H9 (cell line): ENCODE measurements around the gene VEZF1. TPM values are rescaled to one million over a fixed set of nuclear protein-coding genes. Genes with fewer than 3 reads are reported as not detected.

Experiments
- DNase-seq: peaks from one replicate; pipeline ENCODE4 v3.0.0-alpha.2; 2017
- H2AFZ ChIP-seq: one replicate; pipeline ENCODE4 v1.6.1; 2013; ENCODE audit warnings: mild to moderate bottlenecking, low read length, control low read depth, moderate library complexity
- H2AK5ac ChIP-seq: 2 replicates; pipeline ENCODE4 v1.6.1; 2013; ENCODE audit warnings: low read length, control low read depth, mixed read lengths; ENCODE audit not compliant: insufficient read length
- H2BK120ac ChIP-seq: one replicate; pipeline ENCODE4 v1.6.1; 2013; ENCODE audit warnings: low read depth, mild to moderate bottlenecking, low read length, control low read depth, inconsistent platforms; ENCODE audit not compliant: poor library complexity, severe bottlenecking
- H2BK12ac ChIP-seq: 2 replicates; pipeline ENCODE4 v1.6.1; 2013; ENCODE audit warnings: low read length, control low read depth, mixed read lengths, low read depth; ENCODE audit not compliant: insufficient read length
- H2BK15ac ChIP-seq: 2 replicates; pipeline ENCODE4 v1.6.1; 2013; ENCODE audit warnings: low read depth, low read length, control low read depth
- H2BK20ac ChIP-seq: one replicate; pipeline ENCODE4 v1.6.1; 2013; ENCODE audit warnings: low read depth, mild to moderate bottlenecking, low read length, control low read depth, inconsistent platforms; ENCODE audit not compliant: poor library complexity, severe bottlenecking
- H2BK5ac ChIP-seq: 2 replicates; pipeline ENCODE4 v1.6.1; 2013; ENCODE audit warnings: low read length, control low read depth, mixed read lengths; ENCODE audit not compliant: insufficient read length
- H3K14ac ChIP-seq: 2 replicates; pipeline ENCODE4 v1.6.1; 2013; ENCODE audit warnings: low read length, control low read depth; ENCODE audit not compliant: insufficient read depth
- H3K18ac ChIP-seq: 2 replicates; pipeline ENCODE4 v1.6.1; 2013; ENCODE audit warnings: low read depth, mild to moderate bottlenecking, mixed read lengths, low read length, control low read depth; ENCODE audit not compliant: insufficient read length
- H3K23ac ChIP-seq: 2 replicates; pipeline ENCODE4 v1.6.1; 2013; ENCODE audit warnings: low read length, control low read depth, mixed read lengths, low read depth; ENCODE audit not compliant: insufficient read length
- H3K23me2 ChIP-seq: 2 replicates; pipeline ENCODE4 v1.6.1; 2013; ENCODE audit warnings: low read depth, mild to moderate bottlenecking, mixed read lengths, low read length, control low read depth; ENCODE audit not compliant: insufficient read length, poor library complexity, severe bottlenecking
- H3K27ac ChIP-seq: 2 replicates; pipeline ENCODE4 v1.5.1; 2013; ENCODE audit warnings: low read length, control low read depth, mixed read lengths, low read depth; ENCODE audit not compliant: insufficient read length
- H3K27me3 ChIP-seq: 2 replicates; pipeline ENCODE4 v1.6.1; 2013; ENCODE audit warnings: low read length, control low read depth, inconsistent platforms; ENCODE audit not compliant: insufficient read depth
- H3K4ac ChIP-seq: 2 replicates; pipeline ENCODE4 v1.6.1; 2013; ENCODE audit warnings: low read depth, mild to moderate bottlenecking, control low read depth, inconsistent platforms, low read length, moderate library complexity
- H3K4me1 ChIP-seq: 2 replicates; pipeline ENCODE4 v1.6.1; 2013; ENCODE audit warnings: low read length, control low read depth, inconsistent platforms; ENCODE audit not compliant: insufficient read depth
- H3K4me2 ChIP-seq: 2 replicates; pipeline ENCODE4 v1.6.1; 2013; ENCODE audit warnings: low read length, control low read depth, mixed read lengths; ENCODE audit not compliant: insufficient read length, insufficient read depth
- H3K56ac ChIP-seq: 2 replicates; pipeline ENCODE4 v1.6.1; 2013; ENCODE audit warnings: low read depth, mild to moderate bottlenecking, mixed read lengths, low read length, control low read depth; ENCODE audit not compliant: insufficient read length
- H3K79me1 ChIP-seq: 2 replicates; pipeline ENCODE4 v1.6.1; 2013; ENCODE audit warnings: low read depth, mild to moderate bottlenecking, moderate library complexity, low read length, control low read depth, inconsistent platforms; ENCODE audit not compliant: insufficient read depth, poor library complexity, severe bottlenecking
- H3K79me2 ChIP-seq: 2 replicates; pipeline ENCODE4 v1.6.1; 2013; ENCODE audit warnings: low read length, control low read depth, inconsistent platforms; ENCODE audit not compliant: insufficient read depth
- H3K9ac ChIP-seq: 2 replicates; pipeline ENCODE4 v1.6.1; 2013; ENCODE audit warnings: low read length, control low read depth, mixed read lengths; ENCODE audit not compliant: insufficient read length; ENCODE audit errors: extremely low read depth
- H3K9me3 ChIP-seq: one replicate; pipeline ENCODE4 v1.6.1; 2013; ENCODE audit warnings: low read depth, low read length, inconsistent platforms; ENCODE audit not compliant: control insufficient read depth
- H3T11ph ChIP-seq: one replicate; pipeline ENCODE4 v1.6.1; 2013; ENCODE audit warnings: mild to moderate bottlenecking, low read length, control low read depth, inconsistent platforms
- H4K20me1 ChIP-seq: one replicate; pipeline ENCODE4 v1.6.1; 2013; ENCODE audit not compliant: control insufficient read depth, insufficient read length, insufficient read depth
- H4K5ac ChIP-seq: 2 replicates; pipeline ENCODE4 v1.6.1; 2013; ENCODE audit warnings: low read depth, mild to moderate bottlenecking, mixed read lengths, low read length, control low read depth; ENCODE audit not compliant: insufficient read length
- H4K8ac ChIP-seq: replicated peaks from 2 replicates; pipeline ENCODE4 v1.6.1; 2013; ENCODE audit warnings: low read length, control low read depth, mixed read lengths, low read depth; ENCODE audit not compliant: insufficient read length
- H4K91ac ChIP-seq: 2 replicates; pipeline ENCODE4 v1.6.1; 2013; ENCODE audit warnings: low read depth, mild to moderate bottlenecking, moderate library complexity, mixed read lengths, low read length, control low read depth; ENCODE audit not compliant: insufficient read length
- H3K27ac Mint-ChIP-seq, 3 experiments: 2 replicates in 2 of 3; 3 replicates in 1 of 3; pipeline ENCODE4 v1.8.0; 2020 to 2021; ENCODE audit warnings: mixed read lengths in 3 of 3, mild to moderate bottlenecking in 1 of 3, moderate library complexity in 1 of 3
- H3K27me3 Mint-ChIP-seq: 2 replicates; pipeline ENCODE4 v1.8.0; 2021; ENCODE audit warnings: low read depth, mild to moderate bottlenecking, moderate library complexity, mixed read lengths
- H3K36me3 Mint-ChIP-seq, 3 experiments: 2 replicates in 2 of 3; 3 replicates in 1 of 3; pipeline ENCODE4 v1.8.0; 2020 to 2021; ENCODE audit warnings: low read depth in 3 of 3, mixed read lengths in 3 of 3; ENCODE audit not compliant: insufficient read depth in 1 of 3
- H3K4me1 Mint-ChIP-seq, 2 experiments: 2 replicates each; pipeline ENCODE4 v1.8.0; 2020; ENCODE audit warnings: mixed read lengths in 2 of 2
- H3K4me3 Mint-ChIP-seq, 2 experiments: 2 replicates in 1 of 2; 3 replicates in 1 of 2; pipeline ENCODE4 v1.8.0; 2020 to 2021; ENCODE audit warnings: mild to moderate bottlenecking in 2 of 2, mixed read lengths in 2 of 2, moderate library complexity in 1 of 2
- H3K9me3 Mint-ChIP-seq, 2 experiments: 2 replicates in 1 of 2; 3 replicates in 1 of 2; pipeline ENCODE4 v1.8.0; 2020; ENCODE audit warnings: mild to moderate bottlenecking in 2 of 2, mixed read lengths in 2 of 2, moderate library complexity in 1 of 2
- CTCF ChIP-seq: fragments of 200-600 bp; sonication (generic); conservative IDR thresholded peaks from 3 replicates; pipeline ENCODE4 v1.8.0; 2021; ENCODE audit warnings: antibody characterized with exemption, mild to moderate bottlenecking
- total RNA-seq: library from RNA; stranded (reverse); gene quantifications from 2 replicates; pipeline ENCODE4 v1.2.1, GENCODE V29; 2021

Gene VEZF1
- total RNA-seq, 1 experiment from 2014 or later = 58.1 TPM

DNA sequence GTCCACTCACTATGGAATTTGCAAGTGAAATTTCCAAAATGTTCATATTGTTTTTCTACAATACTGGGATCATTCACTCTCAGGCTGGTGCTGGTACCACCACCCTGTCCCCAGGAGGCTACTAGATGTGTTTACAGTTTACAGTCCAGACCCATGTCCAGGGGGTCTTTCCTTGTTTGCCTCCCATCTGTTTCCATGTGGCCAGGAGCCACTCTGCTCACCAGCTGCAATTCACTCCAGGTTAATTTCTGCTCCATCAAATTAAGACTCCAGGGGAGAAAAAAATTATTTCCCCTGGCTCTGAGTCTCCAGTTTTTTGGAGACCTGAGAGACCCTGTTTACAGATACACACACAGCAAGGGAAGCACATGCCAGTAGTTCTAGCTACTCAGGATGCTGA, 31.5 kb upstream of the VEZF1 start:
- no peaks in the 10 kb centered on the region for H3K79me2 ChIP-seq
- H2BK120ac ChIP-seq = no peak overlapping the region
- no peaks in the 10 kb centered on the region for H3K9me3 ChIP-seq
- Mint-ChIP-seq H3K4me1 (peaks cover 8% of the 10 kb centered on the region in 2 experiments), H3K36me3 (no peaks in the 10 kb centered on the region), H3K27ac (no peak overlapping the region), H3K4me3 (no peak overlapping the region), H3K27me3 (peaks cover 1% of the 10 kb centered on the region; the same call in 1 of the 2 replicates), H3K9me3 (no peaks in the 10 kb centered on the region)
- no peak overlapping the region for H4K8ac ChIP-seq
- H3K9ac ChIP-seq = no peak overlapping the region
- H2BK12ac ChIP-seq = no peak overlapping the region
- H2AFZ ChIP-seq = no peak overlapping the region
- H3T11ph ChIP-seq = no peak overlapping the region
- H3K27me3 ChIP-seq = no peaks in the 10 kb centered on the region
- H2BK5ac ChIP-seq = no peak overlapping the region
- no peak for DNase-seq
- H2BK20ac ChIP-seq = no peak overlapping the region
- no peak overlapping the region for H2AK5ac ChIP-seq
- H4K5ac ChIP-seq = no peak overlapping the region
- H3K14ac ChIP-seq = no peak overlapping the region
- no peak overlapping the region for H3K23ac ChIP-seq
- no peak overlapping the region for H3K18ac ChIP-seq
- H2BK15ac ChIP-seq = no peak overlapping the region
- H3K23me2 ChIP-seq = no peaks in the 10 kb centered on the region
- no peak overlapping the region for H3K4ac ChIP-seq
- H4K20me1 ChIP-seq = no peaks in the 10 kb centered on the region
- H3K27ac ChIP-seq = no peak overlapping the region
- H3K56ac ChIP-seq = no peak overlapping the region
- no peaks in the 10 kb centered on the region; the same call in 1 of the 2 replicates for H3K4me1 ChIP-seq
- TF ChIP-seq CTCF = no peak
- H4K91ac ChIP-seq = no peak overlapping the region
- H3K79me1 ChIP-seq = no peaks in the 10 kb centered on the region
- no peak overlapping the region for H3K4me2 ChIP-seq
